CD8-positive, alpha-beta memory T cell (primary cell): ENCODE data around the gene LRRC26. TPM values are rescaled to one million over a fixed set of nuclear protein-coding genes. Genes with fewer than 3 reads are reported as not detected.

Experiments
- CTCF ChIA-PET: fragments of 350-600 bp; sonication (Branson Sonifier 250); formaldehyde crosslinking; loops from one replicate; lab custom pipeline; 2021; ENCODE audit warnings: antibody characterized with exemption; lab: Charles Lee
- POLR2A ChIA-PET: fragments of 350-600 bp; sonication (Branson Sonifier 250); formaldehyde crosslinking; loops from one replicate; lab custom pipeline; 2021; ENCODE audit warnings: antibody characterized with exemption; lab: Charles Lee
- DNase-seq, 5 donors: peaks; one replicate each; pipeline versions ENCODE4 v3.0.0 to v3.0.0-alpha.2; 2020 to 2022; ENCODE audit warnings: mixed read lengths in 1 of 5
- H3K27ac ChIP-seq: one replicate; pipeline ENCODE4 v1.7.0; 2013; ENCODE audit warnings: low read depth, mild to moderate bottlenecking, low read length, moderate library complexity
- H3K27me3 ChIP-seq: 2 replicates; pipeline ENCODE4 v1.7.0; 2013; ENCODE audit warnings: low read length, mild to moderate bottlenecking; ENCODE audit not compliant: insufficient read depth, poor library complexity, severe bottlenecking
- H3K36me3 ChIP-seq: 2 replicates; pipeline ENCODE4 v1.7.0; 2013; ENCODE audit warnings: mild to moderate bottlenecking, low read length, moderate library complexity; ENCODE audit not compliant: insufficient read depth
- H3K4me1 ChIP-seq: 2 replicates; pipeline ENCODE4 v1.7.0; 2013; ENCODE audit warnings: mild to moderate bottlenecking, low read length, moderate library complexity; ENCODE audit not compliant: insufficient read depth
- H3K4me3 ChIP-seq: 2 replicates; pipeline ENCODE4 v1.7.0; 2013; ENCODE audit warnings: mild to moderate bottlenecking, low read length
- H3K9me3 ChIP-seq: 2 replicates; pipeline ENCODE4 v1.7.0; 2013; ENCODE audit warnings: mild to moderate bottlenecking, low read length
- H3K27ac Mint-ChIP-seq, 8 donors: one replicate each; pipeline ENCODE4 v1.8.0; 2020 to 2021; ENCODE audit warnings: mixed read lengths in 8 of 8, mild to moderate bottlenecking in 6 of 8, inconsistent platforms in 3 of 8, moderate library complexity in 3 of 8
- H3K27me3 Mint-ChIP-seq, 2 donors: one replicate each; pipeline ENCODE4 v1.8.0; 2020 to 2021; ENCODE audit warnings: mixed read lengths in 2 of 2, mild to moderate bottlenecking in 1 of 2, moderate library complexity in 1 of 2
- H3K36me3 Mint-ChIP-seq, 3 donors: one replicate each; pipeline ENCODE4 v1.8.0; 2020 to 2021; ENCODE audit warnings: mixed read lengths in 3 of 3, inconsistent platforms in 1 of 3, mild to moderate bottlenecking in 1 of 3
- H3K4me1 Mint-ChIP-seq, 3 donors: one replicate each; pipeline ENCODE4 v1.8.0; 2020 to 2021; ENCODE audit warnings: mixed read lengths in 3 of 3, inconsistent platforms in 1 of 3, mild to moderate bottlenecking in 1 of 3
- H3K4me3 Mint-ChIP-seq, 7 donors: one replicate each; pipeline ENCODE4 v1.8.0; 2020 to 2021; ENCODE audit warnings: mixed read lengths in 7 of 7, mild to moderate bottlenecking in 6 of 7, moderate library complexity in 4 of 7, inconsistent platforms in 2 of 7
- H3K9me3 Mint-ChIP-seq, 5 donors: one replicate each; pipeline ENCODE4 v1.8.0; 2020 to 2022; ENCODE audit warnings: mixed read lengths in 5 of 5, mild to moderate bottlenecking in 3 of 5, moderate library complexity in 2 of 5, inconsistent platforms in 1 of 5
- polyA plus RNA-seq: library from polyadenylated mRNA; unstranded; fragments of 300-500 nt; fragmentation: Illumina TruSeq; gene quantifications from one replicate; pipeline ENCODE4 v1.2.3, GENCODE V29; 2021
- total RNA-seq, 2 experiments: library from RNA; stranded (reverse); gene quantifications; one replicate each; pipeline ENCODE4 v1.2.3, GENCODE V29; 2021

LRRC26 gene
- total and polyA plus RNA-seq, 3 experiments from 2014 or later: not detected

GRCh38 chr9:137178939-137179630 is 9.2 kb upstream of the LRRC26 start:
- no peak overlapping the region for H3K4me3 ChIP-seq
- peak overlapping the region in 1 of 8 donors; percentile 39 for H3K27ac Mint-ChIP-seq
- ChIA-PET CTCF (interaction anchor here (0.9 to 1.5 kb wide), 2 partner anchors 10 to 48 kb away, joined by 3 read pairs; partner anchors contain the start of gene RNF224), POLR2A (no interaction called here)
- no peak overlapping the region for H3K4me3 Mint-ChIP-seq
- no peaks in the 10 kb centered on the region for H3K4me1 ChIP-seq
- peaks cover 1 to 8% (median 3%) of the 10 kb centered on the region in 3 donors for H3K4me1 Mint-ChIP-seq
- H3K9me3 Mint-ChIP-seq: no peaks in the 10 kb centered on the region
- H3K36me3 Mint-ChIP-seq: peaks cover 0 to 61% (median 2%) of the 10 kb centered on the region in 3 donors
- no peaks in the 10 kb centered on the region for H3K27me3 ChIP-seq
- H3K36me3 ChIP-seq: peaks cover 8% of the 10 kb centered on the region
- H3K9me3 ChIP-seq: no peaks in the 10 kb centered on the region
- DNase-seq: no peak
- no peaks in the 10 kb centered on the region for H3K27me3 Mint-ChIP-seq
- no peak overlapping the region for H3K27ac ChIP-seq

GRCh38 chr9:137178201-137178938 is 8.5 kb upstream of the LRRC26 start:
- ChIA-PET CTCF (interaction anchor here (0.9 to 1.5 kb wide), 2 partner anchors 11 to 49 kb away, joined by 3 read pairs; partner anchors contain the start of gene RNF224), POLR2A (no interaction called here)
- peaks cover 0 to 8% (median 2%) of the 10 kb centered on the region in 3 donors for H3K4me1 Mint-ChIP-seq
- H3K27ac ChIP-seq: no peak overlapping the region
- peaks cover 6% of the 10 kb centered on the region for H3K36me3 ChIP-seq
- H3K9me3 ChIP-seq: no peaks in the 10 kb centered on the region
- no peaks in the 10 kb centered on the region for H3K4me1 ChIP-seq
- no peaks in the 10 kb centered on the region for H3K27me3 ChIP-seq
- H3K4me3 Mint-ChIP-seq: no peak overlapping the region
- H3K27ac Mint-ChIP-seq: peak overlapping the region in 1 of 8 donors; percentile 82
- peaks cover 0 to 54% (median 2%) of the 10 kb centered on the region in 3 donors for H3K36me3 Mint-ChIP-seq
- DNase-seq: no peak
- H3K9me3 Mint-ChIP-seq: no peaks in the 10 kb centered on the region
- H3K27me3 Mint-ChIP-seq: no peaks in the 10 kb centered on the region
- no peak overlapping the region for H3K4me3 ChIP-seq

GRCh38 chr9:137176302-137177182 is 6.7 kb upstream of the LRRC26 start:
- Histone ChIP-seq H3K4me1 (no peaks in the 10 kb centered on the region), H3K27me3 (no peaks in the 10 kb centered on the region), H3K27ac (no peak overlapping the region), H3K4me3 (no peak overlapping the region), H3K9me3 (no peaks in the 10 kb centered on the region), H3K36me3 (no peaks in the 10 kb centered on the region)
- H3K4me3 Mint-ChIP-seq: no peak overlapping the region
- ChIA-PET POLR2A (interaction anchor here (1.1 kb wide), 2 partner anchors 47 to 49 kb away, joined by 3 to 5 read pairs; no protein-coding TSS in a partner anchor), CTCF (interaction anchor here (0.7 to 1.4 kb wide), 7 partner anchors 12 to 757 kb away, joined by 3 to 5 read pairs (median 3); partner anchors contain the start of genes ANAPC2, RNF224 and SSNA1)
- H3K27ac Mint-ChIP-seq: peak overlapping the region in 2 of 8 donors; percentile 62 to 79
- H3K9me3 Mint-ChIP-seq: no peaks in the 10 kb centered on the region
- peaks cover 0 to 11% (median 0%) of the 10 kb centered on the region in 3 donors for H3K4me1 Mint-ChIP-seq
- no peak for DNase-seq
- peaks cover 0 to 37% (median 0%) of the 10 kb centered on the region in 3 donors for H3K36me3 Mint-ChIP-seq
- peaks cover 0 to 3% of the 10 kb centered on the region in 2 donors for H3K27me3 Mint-ChIP-seq

- Mint-ChIP-seq H3K4me1 (peaks cover 0 to 11% (median 0%) of the 10 kb centered on the region in 3 donors), H3K36me3 (peaks cover 0 to 28% (median 0%) of the 10 kb centered on the region in 3 donors), H3K9me3 (no peaks in the 10 kb centered on the region), H3K4me3 (no peak overlapping the region), H3K27ac (no peak overlapping the region), H3K27me3 (peaks cover 2 to 3% of the 10 kb centered on the region in 2 donors)
- Histone ChIP-seq H3K4me1 (no peaks in the 10 kb centered on the region), H3K27ac (no peak overlapping the region), H3K9me3 (no peaks in the 10 kb centered on the region), H3K36me3 (no peaks in the 10 kb centered on the region), H3K27me3 (peaks cover 3% of the 10 kb centered on the region), H3K4me3 (no peak overlapping the region)
- no peak for DNase-seq
- CTCF ChIA-PET: interaction anchor here (0.8 to 1.4 kb wide), 3 partner anchors 26 to 129 kb away, joined by 3 read pairs; no protein-coding TSS in a partner anchor
- POLR2A ChIA-PET: no interaction called here
These were observed 5.6 kb upstream of the LRRC26 start for GRCh38 chr9:137175345-137175961.

GRCh38 chr9:137174722-137175293 is 5.0 kb upstream of the LRRC26 start:
- no peaks in the 10 kb centered on the region for H3K4me1 ChIP-seq
- Mint-ChIP-seq H3K36me3 (peaks cover 0 to 24% (median 0%) of the 10 kb centered on the region in 3 donors), H3K4me1 (peaks cover 0 to 11% (median 0%) of the 10 kb centered on the region in 3 donors), H3K4me3 (no peak overlapping the region), H3K27ac (no peak overlapping the region), H3K27me3 (peaks cover 3 to 4% of the 10 kb centered on the region in 2 donors), H3K9me3 (no peaks in the 10 kb centered on the region)
- H3K9me3 ChIP-seq: no peaks in the 10 kb centered on the region
- no peak overlapping the region for H3K4me3 ChIP-seq
- H3K27ac ChIP-seq: no peak overlapping the region
- CTCF ChIA-PET: interaction anchor here (1.0 to 1.4 kb wide), 3 partner anchors 11 to 28 kb away, joined by 3 read pairs; no protein-coding TSS in a partner anchor
- H3K27me3 ChIP-seq: peaks cover 9% of the 10 kb centered on the region
- no peaks in the 10 kb centered on the region for H3K36me3 ChIP-seq
- POLR2A ChIA-PET: no interaction called here
- DNase-seq: no peak

GRCh38 chr9:137173796-137174664 is 4.2 kb upstream of the LRRC26 start:
- no peak for DNase-seq
- Histone ChIP-seq H3K4me3 (no peak overlapping the region), H3K4me1 (no peaks in the 10 kb centered on the region), H3K27ac (no peak overlapping the region), H3K9me3 (no peaks in the 10 kb centered on the region), H3K36me3 (no peaks in the 10 kb centered on the region), H3K27me3 (peaks cover 14% of the 10 kb centered on the region)
- ChIA-PET CTCF (interaction anchor here (1.0 to 1.4 kb wide), 3 partner anchors 10 to 28 kb away, joined by 3 read pairs; no protein-coding TSS in a partner anchor), POLR2A (no interaction called here)
- H3K4me1 Mint-ChIP-seq: peaks cover 0 to 11% (median 0%) of the 10 kb centered on the region in 3 donors
- no peak overlapping the region for H3K4me3 Mint-ChIP-seq
- H3K9me3 Mint-ChIP-seq: no peaks in the 10 kb centered on the region
- H3K27ac Mint-ChIP-seq: no peak overlapping the region
- H3K36me3 Mint-ChIP-seq: peaks cover 0 to 17% (median 0%) of the 10 kb centered on the region in 3 donors
- H3K27me3 Mint-ChIP-seq: peaks cover 3 to 4% of the 10 kb centered on the region in 2 donors
